Thoracic aorta endothelial cell (primary cell): Measurements from ENCODE around the gene PSPN. TPM values are rescaled to one million over a fixed set of nuclear protein-coding genes. Genes with fewer than 3 reads are reported as not detected.

Experiments used
- small RNA-seq: library from RNA; depleted of rRNA; stranded (forward); fragments of <200 nt; gene quantifications from one replicate; pipeline ENCODE3, GENCODE V24; 2012
- total RNA-seq: library from RNA; depleted of rRNA; stranded (reverse); fragments of >200 nt; gene quantifications from 2 replicates; pipeline ENCODE4 v1.2.3, GENCODE V29; 2012

Gene PSPN, protein sequence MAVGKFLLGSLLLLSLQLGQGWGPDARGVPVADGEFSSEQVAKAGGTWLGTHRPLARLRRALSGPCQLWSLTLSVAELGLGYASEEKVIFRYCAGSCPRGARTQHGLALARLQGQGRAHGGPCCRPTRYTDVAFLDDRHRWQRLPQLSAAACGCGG
- 0.93 and 1.1 TPM in 2 replicates for total RNA-seq

DNA sequence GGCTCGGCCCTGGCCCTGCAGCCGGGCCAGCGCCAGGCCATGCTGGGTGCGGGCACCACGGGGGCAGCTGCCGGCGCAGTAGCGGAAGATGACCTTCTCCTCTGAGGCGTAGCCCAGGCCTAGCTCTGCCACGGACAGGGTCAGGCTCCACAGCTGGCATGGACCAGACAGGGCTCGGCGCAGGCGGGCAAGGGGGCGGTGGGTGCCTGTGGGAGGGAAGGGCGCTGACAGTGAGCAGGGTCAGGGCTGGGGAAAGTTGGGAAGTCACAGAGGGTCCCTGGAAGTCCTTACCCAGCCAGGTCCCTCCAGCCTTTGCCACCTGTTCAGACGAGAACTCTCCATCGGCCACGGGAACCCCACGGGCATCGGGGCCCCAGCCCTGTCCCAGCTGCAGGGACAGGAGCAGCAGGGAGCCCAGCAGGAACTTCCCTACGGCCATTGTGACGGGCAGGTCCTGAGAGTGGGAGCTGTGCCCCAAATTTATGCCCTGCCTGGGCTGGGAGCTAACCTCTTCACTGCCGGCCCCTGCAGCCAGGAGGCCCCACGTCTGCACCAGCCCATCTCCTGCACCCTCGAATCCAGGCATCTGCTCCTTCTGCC lies at the start of gene PSPN:
Gene PSPN (minus strand): TSS at position 523 of the 600 bp plus-strand sequence. CDS start 84 bp downstream, at position 439.

DNA sequence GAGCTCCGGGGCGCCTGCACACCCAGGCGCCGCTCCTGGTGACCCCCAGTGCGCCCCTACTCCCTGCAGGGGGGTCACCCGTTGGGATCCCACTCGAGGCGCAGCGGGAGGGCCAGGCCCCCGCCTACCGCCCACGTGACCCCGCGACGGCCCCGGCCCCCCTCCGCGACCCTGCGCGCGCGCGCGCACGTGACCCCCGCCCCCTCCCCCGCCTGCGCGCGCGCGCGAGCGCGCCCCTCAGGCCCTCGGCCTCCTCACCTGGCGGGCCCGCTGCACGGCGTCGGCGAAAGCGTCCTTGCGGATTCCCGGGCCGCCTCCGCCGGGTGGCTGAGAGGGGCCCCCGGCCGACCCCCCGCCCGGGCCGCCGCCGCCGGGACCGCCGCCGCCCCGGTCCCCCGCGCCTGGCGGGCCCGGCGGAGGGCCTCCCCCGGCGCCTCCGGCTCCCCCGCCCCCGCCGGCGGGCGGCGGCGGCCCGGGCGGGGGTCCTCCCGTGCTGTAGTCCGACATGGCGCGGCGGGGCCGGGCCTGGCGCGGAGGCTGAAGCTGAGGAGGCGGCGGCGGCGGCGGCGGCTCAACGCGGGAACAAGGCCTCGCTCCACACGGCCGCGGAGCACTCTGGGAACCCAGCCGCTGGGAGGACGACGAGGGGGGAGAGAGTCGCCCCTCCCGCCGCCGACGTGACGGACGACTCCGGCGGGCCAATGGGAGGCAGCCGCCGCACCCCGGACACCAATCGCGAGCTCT lies 48.6 kb upstream of the PSPN start, which contains the start of gene KHSRP:
Gene KHSRP (minus strand): TSS at position 617 of the 744 bp plus-strand sequence. CDS start 110 bp downstream, at position 507.

DNA sequence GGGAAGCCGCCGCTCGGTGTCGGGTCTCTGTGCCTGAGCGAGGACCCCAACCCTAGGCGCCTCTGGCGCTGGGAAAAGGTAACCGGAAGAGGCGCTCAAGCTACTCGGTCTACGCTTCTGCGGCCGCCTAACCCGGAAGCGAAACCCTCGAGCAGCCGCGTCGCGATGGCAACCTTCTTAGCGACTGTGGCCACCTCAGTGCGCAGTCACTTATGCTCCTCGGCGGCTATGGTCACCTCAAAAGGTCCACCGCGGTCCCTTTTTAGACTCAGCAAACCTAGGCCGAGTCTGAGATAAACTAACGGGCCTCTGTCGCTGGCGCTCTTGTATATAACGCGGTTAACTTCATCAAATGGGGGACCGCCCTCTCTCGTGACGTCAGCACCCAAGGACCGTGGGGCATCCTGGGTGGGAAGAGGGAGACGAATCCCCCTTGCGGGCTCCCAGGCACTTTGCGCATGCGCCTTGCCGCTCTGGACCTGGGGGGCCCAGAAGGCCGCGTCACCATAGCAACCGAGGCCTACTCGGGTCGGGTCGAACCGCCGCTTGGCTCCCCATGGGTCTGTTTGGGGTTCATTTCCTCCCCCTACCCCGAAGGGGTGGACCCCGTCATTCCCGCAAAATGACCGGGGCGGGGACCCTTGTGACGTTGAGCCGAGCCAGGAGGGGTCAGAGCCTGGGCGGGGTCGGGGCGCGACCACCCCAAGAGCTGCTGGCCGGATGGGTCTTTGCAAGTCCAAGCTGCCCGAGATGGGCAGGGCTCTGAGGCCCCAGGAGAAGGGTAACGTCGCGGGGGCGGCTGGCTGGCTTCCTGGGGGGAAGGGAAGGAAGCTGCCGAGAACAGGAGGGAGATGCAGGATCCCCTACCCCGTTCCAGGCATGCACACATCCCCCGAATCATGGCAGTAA lies 17.6 kb upstream of the PSPN start, which contains the start of gene GTF2F1:
Gene GTF2F1 (minus strand): TSS at position 91 of the 909 bp plus-strand sequence. CDS start 169 bp downstream, outside the sequence.

DNA sequence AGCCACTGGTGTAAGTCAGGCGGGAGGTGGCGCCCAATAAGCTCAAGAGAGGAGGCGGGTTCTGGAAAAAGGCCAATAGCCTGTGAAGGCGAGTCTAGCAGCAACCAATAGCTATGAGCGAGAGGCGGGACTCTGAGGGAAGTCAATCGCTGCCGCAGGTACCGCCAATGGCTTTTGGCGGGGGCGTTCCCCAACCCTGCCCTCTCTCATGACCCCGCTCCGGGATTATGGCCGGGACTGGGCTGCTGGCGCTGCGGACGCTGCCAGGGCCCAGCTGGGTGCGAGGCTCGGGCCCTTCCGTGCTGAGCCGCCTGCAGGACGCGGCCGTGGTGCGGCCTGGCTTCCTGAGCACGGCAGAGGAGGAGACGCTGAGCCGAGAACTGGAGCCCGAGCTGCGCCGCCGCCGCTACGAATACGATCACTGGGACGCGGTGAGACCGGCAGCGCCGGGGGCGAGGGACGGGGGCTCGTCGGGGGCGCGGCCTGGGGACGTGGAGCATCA lies 3.1 kb downstream of the PSPN start, which contains the start of gene ALKBH7:
Gene ALKBH7 (plus strand): TSS at position 201 of the 502 bp plus-strand sequence. CDS start 27 bp downstream, at position 228.

DNA sequence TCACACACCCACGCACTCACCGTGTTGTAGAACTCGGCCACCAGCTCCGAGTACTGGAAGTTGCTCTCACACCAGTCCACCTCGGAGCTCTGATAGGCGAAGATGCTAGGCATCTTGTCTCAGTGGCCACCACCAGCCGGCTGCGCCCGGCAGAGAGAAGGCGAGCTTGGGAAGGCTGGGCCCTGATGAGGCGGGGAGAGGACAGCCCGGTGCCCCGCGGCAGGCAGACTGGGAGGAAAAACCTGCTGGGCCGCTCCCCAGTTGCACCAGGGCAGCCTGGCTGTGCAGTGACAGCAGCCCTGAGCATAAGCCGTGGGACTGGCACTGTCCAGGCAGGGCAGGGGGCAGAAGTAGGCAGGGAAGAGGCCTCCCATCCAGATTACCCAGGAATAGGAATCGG lies 42.3 kb downstream of the PSPN start, which contains the start of gene ACER1:
Gene ACER1 (minus strand): TSS at position 174 of the 400 bp plus-strand sequence. CDS start 61 bp downstream, at position 113.

Small RNA genes within 50 kb of the gene (small RNA-seq; reads per million reads assigned to genes)
- gene MIR6790 (not detected), gene MIR6885 (not detected)

Other genes starting within 250 kb of the PSPN start
- not detected in 2 replicates for gene ACSBG2, start 240.3 kb downstream of the PSPN start, total RNA-seq
- 19.8 and 23.0 TPM in 2 replicates for gene MLLT1, start 96.0 kb downstream of the PSPN start, total RNA-seq
- not detected in 2 replicates for gene ACER1, start 42.3 kb downstream of the PSPN start, total RNA-seq
- 58.9 and 77.5 TPM in 2 replicates for gene CLPP, start 14.4 kb downstream of the PSPN start, total RNA-seq
- 25.6 and 27.5 TPM in 2 replicates for gene ALKBH7, start 3.1 kb downstream of the PSPN start, total RNA-seq
- gene GTF2F1, start 17.2 kb upstream of the PSPN start, total RNA-seq = 40.4 and 45.8 TPM in 2 replicates
- 148 and 197 TPM in 2 replicates for gene KHSRP, start 48.9 kb upstream of the PSPN start, total RNA-seq
- 0.27 TPM in 1 of 2 replicates, not detected in the other for gene SLC25A41, start 57.8 kb upstream of the PSPN start, total RNA-seq
- gene SLC25A23, start 83.9 kb upstream of the PSPN start, total RNA-seq = 31.8 and 32.2 TPM in 2 replicates
- not detected in 2 replicates for gene CRB3, start 88.3 kb upstream of the PSPN start, total RNA-seq
- gene DENND1C, start 105.9 kb upstream of the PSPN start, total RNA-seq = not detected in 2 replicates
- gene TUBB4A, start 126.4 kb upstream of the PSPN start, total RNA-seq = not detected in 2 replicates
- 0.40 and 0.79 TPM in 2 replicates for gene TNFSF9, start 155.1 kb upstream of the PSPN start, total RNA-seq
- gene CD70, start 215.2 kb upstream of the PSPN start, total RNA-seq = not detected in 2 replicates